Measurements from ENCODE around the gene UPP1.

The UPP1 gene

GRCh38 chr7:48085942-48086341 is 3.1 kb upstream of the UPP1 start:
- DNase-seq: no peak

- peak; percentile 72 to 90 (median 81) for DNase-seq
Measured at GRCh38 chr7:48087349-48087748, 1.7 kb upstream of the UPP1 start.

- DNase-seq: peak; percentile 84 to 93 (median 93)
Measured at GRCh38 chr7:48088559-48089045, 463 bp upstream of the UPP1 start.

- peak; percentile 63 to 79 (median 72) for DNase-seq
Measured at GRCh38 chr7:48090095-48090805, 1.2 kb downstream of the UPP1 start.

GRCh38 chr7:48091506-48092433 is 2.7 kb downstream of the UPP1 start:
- no peak for DNase-seq

- no peak for DNase-seq
Measured at GRCh38 chr7:48094861-48095293, 5.8 kb downstream of the UPP1 start.

GRCh38 chr7:48096273-48096672 is 7.2 kb downstream of the UPP1 start:
- peak in 3 of 4 experiments; percentile 60 to 70 (median 60) for DNase-seq

- DNase-seq: peak in 2 of 4 experiments; percentile 68 to 70
Measured at GRCh38 chr7:48097521-48098231, 8.6 kb downstream of the UPP1 start.

GRCh38 chr7:48098846-48099245 is 9.8 kb downstream of the UPP1 start:
- DNase-seq: no peak

GRCh38 chr7:48099781-48100180 is 10.7 kb downstream of the UPP1 start:
- DNase-seq: no peak

- no peak for DNase-seq
Measured at GRCh38 chr7:48101352-48101751, 12.3 kb downstream of the UPP1 start.

GRCh38 chr7:48101968-48102367 is 12.9 kb downstream of the UPP1 start:
- DNase-seq: peak in 2 of 4 experiments; percentile 40 to 54

GRCh38 chr7:48102530-48102929 is 13.5 kb downstream of the UPP1 start:
- DNase-seq: no peak

- DNase-seq: no peak
Measured at GRCh38 chr7:48105045-48105444, 16.0 kb downstream of the UPP1 start.

GRCh38 chr7:48106906-48107659 is 18.0 kb downstream of the UPP1 start:
- DNase-seq: no peak

- DNase-seq: no peak
Measured at GRCh38 chr7:48107926-48108472, 18.9 kb downstream of the UPP1 start.

GRCh38 chr7:48108959-48109847 is 20.1 kb downstream of the UPP1 start:
- no peak for DNase-seq

GRCh38 chr7:48109848-48110663 is 21.0 kb downstream of the UPP1 start:
- peak; percentile 71 to 82 (median 77) for DNase-seq

- no peak for DNase-seq
Measured at GRCh38 chr7:48110868-48111267, 21.8 kb downstream of the UPP1 start.

GRCh38 chr7:48111596-48111995 is 22.5 kb downstream of the UPP1 start:
- no peak for DNase-seq

All from suppressor macrophage (primary cell).